Measurements from ENCODE around the gene TFR2.

The TFR2 gene

DNA sequence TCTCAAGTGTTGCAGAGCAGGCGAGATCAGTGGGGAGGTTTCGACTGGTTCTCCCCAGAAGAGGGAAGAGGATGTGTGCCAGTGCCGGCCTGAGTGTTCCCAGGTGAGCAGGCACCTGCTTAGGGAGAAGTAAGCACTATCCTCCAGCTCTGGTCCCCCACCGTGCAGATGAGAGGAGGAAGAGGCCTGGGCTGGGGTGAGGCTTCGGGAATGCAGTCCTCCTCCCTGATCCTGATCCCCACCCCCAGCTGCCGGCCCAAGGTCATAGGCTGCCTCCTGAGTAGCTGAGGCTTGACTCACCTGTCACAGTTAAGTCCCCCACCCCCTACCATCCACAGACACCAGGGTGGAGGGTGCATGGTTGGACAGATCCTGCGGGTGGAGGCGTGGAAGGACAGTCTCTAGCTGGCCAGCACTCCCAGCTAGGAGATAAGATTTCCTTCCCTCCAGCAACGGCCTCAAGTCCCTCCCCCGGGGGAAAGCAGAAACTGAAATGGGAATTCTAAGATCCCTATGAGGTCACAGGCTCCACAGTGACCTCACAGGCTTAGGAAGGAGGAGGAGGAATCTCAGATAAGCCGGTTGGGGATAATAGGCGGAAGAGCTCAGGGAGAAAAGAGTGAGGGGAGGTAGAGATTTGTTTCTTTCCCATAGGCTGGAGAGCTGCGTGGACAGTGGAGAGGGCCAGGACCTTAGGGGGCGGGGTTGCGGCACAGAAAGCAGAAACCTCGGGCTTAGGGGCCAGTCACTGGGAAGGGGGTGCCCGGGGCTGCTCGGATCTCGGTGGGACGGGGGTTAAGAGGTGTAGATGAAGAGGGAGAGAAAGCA is 56.5 kb downstream of the TFR2 start:
- no peak for DNase-seq

DNA sequence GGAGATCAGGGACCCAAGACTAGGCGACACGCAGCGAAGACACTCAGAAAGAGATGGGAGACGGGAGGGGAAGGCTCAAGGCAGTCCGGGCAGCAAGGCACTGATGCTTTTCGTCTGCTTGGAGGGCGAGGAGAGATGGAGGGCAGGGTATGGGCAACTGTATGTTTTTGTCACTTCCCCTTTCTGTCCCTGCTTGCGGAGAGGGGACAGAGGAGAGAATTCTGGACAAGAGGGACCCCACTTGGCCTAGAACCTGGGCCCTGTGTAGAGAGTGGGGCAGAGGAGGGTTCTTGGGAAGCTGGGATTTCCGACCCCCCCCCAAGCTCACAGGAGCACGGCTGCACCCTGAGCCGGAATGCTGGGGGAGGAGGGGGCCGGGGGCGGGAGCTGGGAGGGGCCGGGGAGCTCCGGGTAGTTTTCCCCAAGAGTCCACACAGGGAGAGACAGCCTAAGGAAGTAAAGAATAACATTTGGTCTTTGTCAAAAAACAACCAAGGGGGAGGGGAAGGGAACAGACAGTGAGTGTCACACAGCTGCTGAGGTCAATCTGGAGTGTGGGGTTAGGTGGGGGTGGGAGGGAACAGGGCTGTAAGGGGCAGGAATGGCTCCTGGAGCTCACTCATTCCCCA is 57.2 kb downstream of the TFR2 start:
- DNase-seq = no peak

DNA sequence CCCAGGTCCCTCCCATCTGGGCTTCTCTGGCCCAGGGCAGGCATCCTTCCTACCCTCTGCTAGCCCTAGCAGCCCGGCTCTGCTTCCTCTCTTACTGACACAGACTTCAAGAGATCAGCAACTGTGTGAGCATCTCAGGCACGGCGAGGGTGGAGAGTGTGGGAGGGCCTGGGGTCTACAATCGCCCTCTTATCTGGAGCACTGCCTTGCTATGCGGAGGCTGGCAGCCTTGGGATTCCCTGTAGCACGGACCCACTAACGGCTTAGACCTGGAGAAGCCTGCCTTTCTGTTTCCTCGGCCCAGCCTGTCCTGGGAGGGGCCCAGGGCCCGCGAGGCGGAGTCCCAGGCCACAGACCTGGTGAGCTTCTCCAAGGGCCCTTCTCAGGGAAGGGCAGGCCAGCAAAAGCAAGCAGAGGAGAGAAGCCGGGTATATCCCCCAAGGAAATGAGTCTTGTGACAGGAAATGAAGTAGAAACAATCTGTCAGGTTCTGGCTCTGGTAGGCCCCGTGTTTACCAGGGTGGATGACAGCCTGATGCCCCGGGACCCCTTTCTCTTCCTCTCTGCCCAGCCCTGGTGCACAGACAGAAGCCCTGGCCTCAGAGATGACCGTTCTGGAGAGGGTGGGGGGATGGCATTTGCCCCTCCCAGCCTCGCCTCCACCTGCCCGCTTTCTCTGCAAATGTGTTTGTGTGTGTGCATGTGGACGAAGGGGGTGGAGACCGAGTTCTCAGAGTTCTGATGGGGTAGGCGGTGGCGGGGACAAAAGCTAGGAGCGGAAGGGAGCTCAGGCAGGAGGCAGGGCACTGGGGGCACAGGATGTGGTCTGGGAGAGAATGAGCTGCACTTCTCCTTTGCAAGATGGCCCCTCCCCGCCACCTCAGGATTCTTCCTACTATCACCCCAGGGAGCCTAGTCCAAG is 58.0 kb downstream of the TFR2 start:
- DNase-seq = peak; percentile 62

DNA sequence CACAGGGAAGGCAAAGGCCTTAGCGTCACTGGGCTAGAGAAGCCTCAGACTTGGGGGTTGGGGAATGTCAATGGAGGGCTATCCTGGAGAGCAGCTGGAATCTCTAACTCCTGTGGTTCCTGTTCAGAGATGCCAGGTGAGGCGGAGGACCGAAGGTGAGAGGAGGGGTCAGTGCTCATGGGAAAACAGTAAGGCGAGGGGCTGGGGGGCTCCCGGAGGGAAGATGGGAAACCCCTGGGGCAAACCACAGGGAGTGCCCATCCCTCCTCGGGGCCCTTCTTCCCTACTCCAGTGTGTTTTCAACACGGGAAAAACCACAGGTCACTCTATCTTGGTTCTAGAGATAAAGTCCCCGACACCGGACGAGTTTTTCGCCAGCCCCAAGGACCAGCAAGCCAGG is 58.7 kb downstream of the TFR2 start:
- DNase-seq = no peak

DNA sequence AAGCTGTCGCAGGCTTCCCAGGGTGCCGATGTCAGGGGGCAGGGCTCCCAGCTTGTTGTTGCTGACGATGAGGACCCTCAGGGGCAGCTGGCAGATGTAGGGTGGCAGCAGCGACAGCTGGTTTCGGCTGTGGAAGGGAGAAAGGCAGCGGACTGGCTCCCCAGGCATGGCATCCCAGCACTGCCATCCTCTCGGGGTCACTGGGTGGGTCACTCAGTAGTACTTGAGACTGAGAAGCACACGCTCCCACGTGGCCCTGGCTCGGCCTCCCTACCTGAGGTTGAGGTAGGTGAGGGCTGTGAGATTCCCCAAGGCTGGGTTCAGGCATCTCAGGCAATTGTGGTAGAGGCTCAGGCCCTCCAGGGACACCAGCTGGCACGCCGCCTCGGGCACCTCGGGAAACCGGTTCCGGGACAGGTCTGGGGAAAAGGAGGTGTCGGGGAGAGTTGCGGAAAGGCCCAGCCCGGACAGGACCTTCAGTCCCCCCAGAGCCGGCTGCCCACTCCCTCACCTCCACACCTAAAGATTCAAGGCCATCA is 59.2 kb downstream of the TFR2 start:
- DNase-seq = no peak

DNA sequence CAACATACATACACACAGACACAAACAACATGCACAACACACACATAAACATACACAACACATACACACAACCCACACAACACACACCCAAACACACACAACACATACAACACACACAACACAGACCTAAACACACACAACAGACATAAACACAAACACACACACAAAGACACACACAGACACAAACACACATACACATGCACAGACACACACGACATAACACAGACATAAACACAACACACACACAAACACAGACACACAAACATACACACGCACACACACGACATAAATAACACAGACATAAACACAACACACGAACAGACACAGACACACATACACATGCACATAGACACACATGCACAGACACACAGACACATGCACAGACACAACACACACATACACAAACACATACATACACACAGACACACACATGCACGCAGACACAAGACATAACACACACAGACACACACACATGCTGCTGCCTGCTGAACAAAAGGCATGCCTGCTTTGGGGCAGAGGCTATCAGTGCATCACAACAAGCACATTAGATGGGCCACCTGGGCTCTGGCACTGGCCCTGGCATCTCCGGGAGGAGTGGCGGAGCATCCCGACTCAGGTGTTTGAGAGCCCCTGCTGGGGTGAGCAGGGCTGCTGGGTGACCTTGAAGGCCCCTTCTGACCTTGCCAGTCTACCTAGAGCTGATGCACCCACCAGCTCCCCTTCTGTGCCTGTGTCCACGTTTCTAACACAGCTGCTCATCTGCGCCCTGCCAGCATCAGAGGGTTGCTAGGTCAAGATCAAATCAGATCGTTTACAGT is 60.7 kb downstream of the TFR2 start:
- DNase-seq = no peak

DNA sequence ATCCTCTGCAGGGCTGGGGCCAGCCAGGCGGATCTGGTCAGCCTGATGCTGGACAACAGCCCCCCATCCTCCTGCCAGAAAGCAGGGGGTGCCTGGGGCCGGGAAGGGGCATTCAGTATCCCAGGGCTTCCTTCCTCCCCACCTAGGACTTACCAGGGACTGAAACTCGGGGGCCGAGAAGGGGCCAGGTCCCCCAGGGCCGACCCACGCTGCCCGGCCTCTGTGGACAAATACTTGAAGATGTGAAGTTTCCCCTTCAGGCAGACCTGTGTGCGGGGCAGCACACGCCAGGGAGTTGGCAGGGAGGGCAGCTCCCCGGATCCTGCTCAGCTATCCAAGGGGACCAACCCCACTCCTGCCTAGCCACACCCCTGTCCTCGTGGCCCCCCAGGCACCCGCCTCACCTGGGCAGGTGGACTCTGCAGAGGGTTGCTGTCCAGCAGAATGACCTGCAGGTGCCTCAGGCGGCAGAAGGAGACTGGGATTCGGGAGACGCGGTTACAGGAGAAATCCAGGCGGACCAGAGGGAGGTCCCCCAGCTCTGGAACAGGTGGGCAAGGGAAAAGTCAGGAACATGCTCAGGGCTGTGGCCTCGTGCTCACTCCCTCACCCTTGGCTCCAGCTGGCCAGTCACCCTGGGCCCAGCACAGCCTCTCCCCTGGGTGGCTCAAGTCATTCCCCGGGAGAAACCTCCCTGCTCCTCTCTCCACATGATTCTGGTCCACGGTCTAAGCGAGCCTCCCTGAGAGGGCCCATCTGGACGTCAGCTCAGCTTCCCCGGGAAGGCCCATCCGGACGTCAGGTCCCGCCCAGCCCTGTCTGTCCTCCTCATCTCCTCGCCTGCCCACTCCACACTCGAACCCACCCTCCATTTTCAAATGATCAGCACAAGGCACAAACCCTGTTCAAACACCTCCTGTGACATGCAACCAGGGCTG is 62.8 kb downstream of the TFR2 start:
- no peak for DNase-seq

DNA sequence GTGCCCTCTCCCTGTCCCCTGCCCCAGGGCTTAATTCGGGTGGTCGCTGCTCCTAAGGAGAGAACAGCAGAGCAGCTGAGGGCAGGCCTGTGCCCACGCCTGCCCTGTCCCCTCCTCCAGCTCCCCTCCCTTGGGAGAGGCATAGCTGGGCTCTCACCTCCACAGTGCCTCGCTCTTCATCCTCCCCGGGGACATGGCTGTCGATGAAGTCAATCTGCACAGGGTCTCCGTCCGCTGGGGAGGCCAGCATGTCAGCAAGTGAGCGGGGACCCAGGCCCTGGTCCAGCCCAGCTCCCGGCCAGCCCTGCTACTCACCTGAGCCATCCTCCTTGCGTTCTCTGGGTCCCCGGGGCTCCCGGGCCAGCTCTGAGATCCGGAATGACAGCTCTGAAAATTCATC is 63.8 kb downstream of the TFR2 start:
- DNase-seq = no peak

DNA sequence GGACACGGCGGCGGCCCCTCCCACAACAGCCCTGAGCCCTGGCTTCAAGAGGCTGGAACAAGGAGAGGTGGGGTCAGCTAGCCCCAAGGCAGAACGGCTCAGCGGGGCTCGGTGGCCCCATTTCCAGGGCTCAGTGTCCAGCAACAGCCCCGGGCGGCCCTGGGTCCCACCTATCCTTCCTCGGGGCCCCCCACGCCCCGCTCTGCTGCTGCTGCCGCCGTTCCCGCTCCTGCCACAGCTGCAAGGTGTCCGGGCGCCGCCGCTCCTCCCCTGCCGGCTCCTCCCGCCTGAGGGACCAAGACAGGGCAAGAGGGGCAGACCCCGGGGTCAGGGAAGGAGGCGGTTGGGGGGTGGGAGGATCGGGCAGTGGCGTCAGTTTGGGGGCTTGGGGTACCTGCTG is 64.2 kb downstream of the TFR2 start:
- DNase-seq = no peak

DNA sequence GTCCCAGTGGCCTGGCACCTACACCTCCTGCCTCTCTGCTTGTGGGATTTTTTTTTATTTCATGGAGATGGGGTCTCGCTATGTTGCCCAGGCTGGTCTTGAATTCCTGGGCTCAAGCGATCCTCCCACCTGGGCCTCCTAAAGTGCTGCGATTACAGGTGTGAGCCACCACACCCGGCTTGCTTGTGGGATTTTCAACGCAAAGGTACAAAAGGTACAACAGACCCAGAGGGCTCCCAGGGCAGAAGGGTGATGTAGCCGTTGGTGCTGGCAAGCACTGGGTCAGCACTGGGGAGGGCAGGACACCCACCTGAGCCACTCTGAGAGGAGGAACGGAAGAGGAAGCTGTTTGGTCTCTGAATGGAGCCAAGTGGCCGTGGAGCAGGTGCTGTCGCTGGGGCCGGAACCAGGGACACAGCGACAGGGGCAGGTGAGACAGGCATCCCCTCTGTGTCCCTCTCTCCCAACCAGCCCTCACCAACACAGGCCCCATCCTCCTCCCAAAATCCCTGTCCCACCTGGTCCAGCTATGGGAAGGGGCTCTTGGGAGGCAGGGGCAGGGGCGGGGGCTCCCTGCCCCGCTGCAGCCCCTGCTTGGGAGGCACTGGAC is 64.9 kb downstream of the TFR2 start:
- DNase-seq = no peak

DNA sequence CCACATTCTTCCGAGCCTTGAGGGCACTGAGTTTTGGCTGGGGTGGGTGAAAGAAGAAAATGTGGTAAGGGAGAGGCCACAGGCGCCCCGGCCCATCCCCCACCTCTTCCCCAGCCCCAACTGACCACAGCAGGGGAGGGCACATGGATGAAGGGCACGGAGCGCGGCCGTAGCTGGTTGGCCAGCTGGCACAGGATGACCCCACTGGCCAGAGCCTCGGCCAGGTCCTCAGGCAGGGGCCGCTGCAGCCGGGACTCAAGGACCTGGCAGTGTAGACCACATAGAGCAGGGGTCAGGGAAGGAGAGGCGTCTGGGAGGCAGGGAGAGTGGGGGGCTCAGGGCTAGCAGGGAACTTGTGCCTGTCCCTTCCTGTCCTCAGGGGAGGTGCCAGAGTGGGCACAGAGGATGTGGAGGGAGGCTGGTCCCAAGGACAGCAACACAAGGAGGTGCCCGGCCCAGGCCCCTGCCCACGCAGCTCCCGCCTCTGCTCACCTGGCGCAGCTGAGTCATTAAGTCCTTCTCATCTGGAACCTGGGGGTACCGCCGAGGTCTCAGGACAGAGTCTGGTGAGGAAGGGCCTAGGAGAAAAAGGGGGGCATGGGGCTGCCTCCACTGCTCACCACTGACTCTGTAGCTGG is 65.5 kb downstream of the TFR2 start:
- no peak for DNase-seq

DNA sequence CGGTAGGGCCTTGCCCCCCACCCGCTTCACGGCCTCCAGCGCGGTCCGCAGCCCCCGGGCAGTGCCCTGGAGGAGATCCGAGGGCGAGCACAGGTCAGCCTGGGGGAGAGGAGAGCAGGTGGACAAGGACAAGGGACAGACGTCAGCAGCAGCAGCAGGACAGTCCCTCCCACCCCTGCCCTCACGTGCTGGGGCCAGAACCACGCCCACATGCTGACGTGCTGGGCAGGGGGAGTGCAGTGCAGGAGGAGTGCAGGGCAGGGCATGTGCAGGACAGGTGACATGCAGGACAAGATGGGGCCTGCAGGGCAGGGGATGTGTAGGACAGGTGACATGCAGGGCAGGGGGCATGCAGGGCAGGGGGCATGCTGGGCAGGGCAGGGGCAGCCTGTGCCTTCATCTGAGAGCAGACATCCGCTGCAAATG is 66.1 kb downstream of the TFR2 start:
- DNase-seq = no peak

DNA sequence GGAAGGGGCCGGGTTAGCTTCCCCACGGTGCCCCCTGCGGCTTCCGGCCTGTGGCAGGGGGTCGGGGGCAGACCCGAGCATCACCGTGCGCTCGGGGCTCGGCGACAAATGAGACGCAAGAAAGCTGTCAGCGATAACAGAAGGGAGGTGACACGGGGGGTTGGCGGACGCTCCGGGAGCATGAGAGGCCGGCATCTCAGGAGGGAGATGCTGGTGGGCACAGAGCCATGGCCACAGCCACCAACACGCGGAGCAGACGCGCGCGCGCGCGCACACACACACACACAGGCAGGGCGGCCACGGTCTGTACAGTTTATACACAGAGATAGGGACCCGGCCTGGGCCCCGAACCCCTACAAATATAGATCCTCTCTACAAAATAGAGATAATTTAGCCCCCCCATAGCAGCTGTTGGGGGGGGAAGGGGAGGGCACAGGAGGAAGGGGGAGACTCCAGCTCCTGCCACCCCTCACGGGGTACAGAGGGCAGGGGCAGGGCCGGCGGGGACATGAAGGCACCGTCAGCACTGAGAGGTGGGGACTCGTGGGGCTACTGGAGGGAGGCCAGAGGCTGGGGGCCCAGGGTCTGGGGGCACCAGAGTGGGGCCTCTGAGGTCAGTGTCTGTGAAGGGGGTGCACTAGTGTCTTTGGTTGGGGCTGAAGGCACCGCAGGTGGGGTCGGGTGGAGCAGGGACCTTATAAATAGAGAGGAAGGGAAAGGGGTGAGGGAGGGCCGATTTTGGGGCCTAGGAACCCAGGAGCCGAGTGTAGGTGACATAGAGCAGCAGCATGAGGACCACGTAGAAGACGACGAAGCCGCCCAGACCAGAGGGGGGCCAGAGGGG is 66.8 kb downstream of the TFR2 start:
- DNase-seq = no peak

DNA sequence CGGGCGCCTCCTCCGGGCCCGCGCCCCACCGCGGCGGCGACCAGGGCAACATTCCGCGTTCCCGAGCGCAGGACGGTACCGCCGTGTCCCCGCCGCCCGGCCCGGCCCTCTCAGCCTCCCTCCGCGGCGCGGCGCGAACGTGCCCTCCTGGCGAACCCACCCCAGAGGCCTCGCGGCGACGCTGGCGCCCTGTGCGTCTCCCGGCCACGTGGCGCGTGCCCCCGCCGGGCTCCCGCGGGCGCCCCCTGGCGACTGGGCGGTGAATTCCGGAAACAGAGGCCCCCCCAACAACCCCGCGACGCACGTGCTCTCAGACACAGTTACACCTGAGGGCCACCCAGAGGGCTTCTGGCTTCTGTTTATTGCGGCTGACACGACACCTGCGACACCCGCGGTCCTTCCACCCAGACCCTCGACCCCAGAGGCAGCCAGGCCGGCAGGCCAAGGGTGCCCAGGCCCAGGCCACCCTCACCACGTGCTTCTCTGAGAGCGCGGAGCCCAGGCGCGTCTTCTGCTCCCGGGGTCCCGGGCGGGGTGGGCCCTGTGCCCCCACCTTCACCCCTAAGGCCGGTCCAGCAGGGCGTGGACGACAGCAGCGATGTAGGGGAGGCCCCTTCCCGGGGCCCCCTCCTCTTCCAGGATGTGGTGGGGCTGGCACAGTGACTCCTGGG is 67.5 kb downstream of the TFR2 start, which contains the start of gene SAP25:
TSS of gene SAP25 (minus strand) at position 210 of the 671 bp plus-strand sequence. CDS start at position 52, 158 bp downstream.
- DNase-seq = no peak

DNA sequence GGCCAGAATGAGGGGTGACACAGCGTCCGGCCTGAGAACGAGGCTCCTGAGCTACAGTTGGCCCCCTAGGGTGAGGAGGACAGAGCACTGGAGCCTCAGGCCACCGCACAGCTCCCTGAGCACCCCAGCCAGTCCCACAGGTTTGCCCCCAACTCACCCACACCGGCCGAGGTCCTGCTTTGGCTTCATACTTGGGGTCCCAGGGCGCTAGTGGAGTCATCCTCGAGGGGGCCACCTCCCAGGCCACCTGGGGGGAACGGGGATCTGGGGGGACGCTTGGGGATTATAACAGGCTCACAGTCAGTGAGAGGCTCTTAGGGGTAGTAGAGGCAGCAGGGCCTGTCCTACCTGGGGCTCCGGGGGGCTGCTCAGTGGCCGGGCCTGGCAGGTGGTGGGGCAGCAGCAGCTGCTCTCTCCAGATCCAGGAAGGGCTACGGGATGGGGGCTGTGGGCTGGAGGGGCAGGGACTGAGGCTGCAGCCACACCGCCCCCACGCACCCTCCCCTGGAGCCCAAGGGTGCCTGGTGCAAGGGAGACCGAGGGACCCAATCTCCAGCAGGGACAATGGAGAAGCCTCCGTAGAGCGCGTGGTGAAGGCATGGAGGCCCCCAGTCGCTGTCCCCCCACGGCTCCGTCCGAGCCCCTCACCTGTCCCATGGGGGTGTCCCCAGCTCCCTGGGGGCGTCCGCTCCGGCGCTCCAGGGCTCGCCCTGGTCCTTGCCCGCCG is 68.2 kb downstream of the TFR2 start:
- no peak for DNase-seq

DNA sequence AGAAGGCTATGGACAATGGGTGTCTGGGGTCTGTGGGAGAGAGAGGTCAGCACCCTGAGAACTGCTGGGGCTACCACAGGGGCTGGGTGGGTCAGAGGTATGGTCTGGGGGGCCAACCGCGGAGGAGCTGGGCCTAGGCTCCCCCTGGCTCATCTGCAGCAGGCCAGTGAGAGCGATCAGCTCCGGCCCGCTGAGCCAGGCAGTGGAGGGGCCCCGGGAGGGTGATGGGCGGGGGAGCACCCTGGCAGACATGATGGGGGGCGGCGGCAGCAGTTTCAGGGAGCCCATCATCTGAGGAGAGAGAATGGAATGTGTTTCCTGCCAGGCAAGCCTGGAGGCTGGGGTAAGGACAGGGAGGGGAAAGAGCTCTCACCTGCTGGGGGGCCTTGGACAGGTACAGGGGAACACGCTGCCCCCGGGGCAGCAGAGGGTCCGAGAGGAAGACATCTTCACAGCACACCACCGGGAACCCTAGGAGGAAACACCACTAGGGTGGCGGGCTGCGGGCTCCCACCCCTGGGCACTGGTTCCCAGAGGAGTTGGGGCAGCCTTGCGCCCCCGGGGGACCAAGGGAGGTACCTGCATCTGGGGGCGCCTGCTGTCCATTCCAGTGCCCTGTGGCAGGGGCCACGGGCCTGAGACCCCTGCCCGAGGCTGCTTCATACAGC is 68.9 kb downstream of the TFR2 start:
- DNase-seq = no peak

DNA sequence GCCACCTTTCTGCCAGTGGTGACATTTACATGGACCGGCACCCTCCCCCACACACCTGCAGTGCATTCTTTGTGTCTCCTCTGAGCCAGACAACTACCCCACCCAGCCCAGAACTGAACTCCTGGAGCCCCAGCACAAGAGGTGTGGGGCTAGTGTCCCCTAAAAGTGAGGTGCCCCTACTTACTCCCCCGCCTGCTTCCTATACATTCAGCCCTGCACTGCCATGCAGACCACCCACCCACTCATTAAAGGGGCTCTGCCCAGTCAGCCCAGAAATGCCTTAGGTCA is 69.6 kb downstream of the TFR2 start:
- DNase-seq = no peak
